Measurements from ENCODE around the gene CTSA.
A peak's percentile ranks its signal among the peaks of the same experiment; 100 is the strongest.
"Not testable (repeated sequence)": the region's sequence is repeated elsewhere in the genome, so short reads cannot be mapped to it uniquely, and the experiment has no call there.

Gene CTSA

DNA sequence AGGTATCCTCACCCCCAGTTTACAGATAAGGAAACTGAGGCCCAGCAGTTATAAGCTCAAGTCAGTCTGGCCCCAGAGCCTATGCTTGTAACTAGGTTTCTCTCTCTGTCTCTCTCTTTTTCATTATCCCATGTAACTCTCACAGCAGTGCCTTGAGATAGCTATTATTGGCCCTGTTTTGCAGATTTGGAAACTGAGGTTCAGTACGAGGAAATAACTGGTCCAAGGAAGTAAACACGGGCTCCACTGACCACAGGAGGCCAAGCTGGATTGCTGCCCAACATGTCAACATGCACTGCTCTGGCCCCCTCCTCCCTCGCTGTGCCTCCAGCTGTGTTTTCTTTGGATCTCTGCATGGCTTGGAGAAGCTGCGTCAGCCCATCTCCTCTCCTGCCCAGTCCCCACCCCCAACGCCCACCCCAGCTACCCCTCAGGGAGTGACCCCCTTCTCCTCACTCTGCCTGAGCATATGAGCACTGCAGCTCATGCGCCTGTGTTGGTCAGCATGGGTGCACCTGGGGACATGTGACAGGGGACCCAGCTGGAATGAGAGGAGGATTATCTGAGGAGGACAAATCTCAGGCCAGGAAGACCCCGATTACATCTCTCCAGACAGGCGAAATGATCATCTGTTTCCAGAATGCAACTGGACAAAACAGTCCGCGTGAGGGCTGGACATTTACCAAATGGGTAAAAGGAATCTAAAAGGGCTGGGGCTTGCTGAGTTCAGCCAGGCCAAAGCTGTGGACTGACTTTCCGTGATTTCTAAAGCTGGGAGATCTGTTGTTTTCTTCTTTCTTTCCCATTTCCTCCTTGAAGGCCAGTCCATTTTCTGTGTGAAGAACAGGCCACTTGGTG is 28.6 kb downstream of the CTSA start:
- no peak for DNase-seq

DNA sequence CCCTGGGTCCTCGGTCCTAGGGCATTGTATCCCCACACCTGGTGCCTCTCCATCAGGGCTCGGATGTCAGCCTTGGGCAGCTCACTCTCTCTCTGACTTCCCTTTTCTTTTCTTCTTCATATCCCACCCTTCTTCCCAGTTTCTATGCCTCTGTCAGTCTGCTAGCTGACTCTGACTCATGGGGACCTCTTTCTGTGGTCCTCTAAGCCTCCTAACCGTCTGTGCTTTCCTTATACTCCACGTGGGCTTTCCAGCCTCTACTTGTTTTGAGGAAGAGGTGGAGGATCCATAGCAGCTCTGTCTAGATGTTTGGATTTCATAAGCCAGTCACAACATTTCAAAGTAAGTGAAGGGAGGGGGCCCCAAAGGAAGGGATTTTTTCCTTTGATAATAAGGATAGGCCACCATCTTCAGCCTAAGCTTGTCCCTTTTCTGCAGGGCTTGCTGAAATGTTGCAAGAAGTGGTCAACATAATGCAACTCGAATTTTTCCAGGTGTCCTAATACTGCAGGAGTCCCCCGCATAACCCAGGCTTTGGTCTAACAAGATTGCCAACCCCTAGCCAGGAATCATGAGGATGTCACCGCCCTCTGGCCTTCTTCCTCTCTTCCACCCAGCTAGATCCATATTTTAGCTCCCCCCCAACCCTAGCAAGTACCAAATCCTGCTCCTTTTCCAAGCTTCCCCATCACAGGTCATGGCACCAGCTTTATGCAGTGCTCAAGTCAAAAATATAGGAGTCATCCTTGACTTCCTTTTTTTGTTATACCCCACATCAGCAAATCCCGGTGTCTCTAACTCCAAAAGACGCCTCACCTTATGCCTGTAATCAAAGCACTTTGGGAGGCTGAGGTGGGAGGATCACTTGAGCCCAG is 29.6 kb downstream of the CTSA start:
- no peak for DNase-seq

GRCh38 chr20:45921337-45922189 is 30.4 kb downstream of the CTSA start:
- no peak for DNase-seq

DNA sequence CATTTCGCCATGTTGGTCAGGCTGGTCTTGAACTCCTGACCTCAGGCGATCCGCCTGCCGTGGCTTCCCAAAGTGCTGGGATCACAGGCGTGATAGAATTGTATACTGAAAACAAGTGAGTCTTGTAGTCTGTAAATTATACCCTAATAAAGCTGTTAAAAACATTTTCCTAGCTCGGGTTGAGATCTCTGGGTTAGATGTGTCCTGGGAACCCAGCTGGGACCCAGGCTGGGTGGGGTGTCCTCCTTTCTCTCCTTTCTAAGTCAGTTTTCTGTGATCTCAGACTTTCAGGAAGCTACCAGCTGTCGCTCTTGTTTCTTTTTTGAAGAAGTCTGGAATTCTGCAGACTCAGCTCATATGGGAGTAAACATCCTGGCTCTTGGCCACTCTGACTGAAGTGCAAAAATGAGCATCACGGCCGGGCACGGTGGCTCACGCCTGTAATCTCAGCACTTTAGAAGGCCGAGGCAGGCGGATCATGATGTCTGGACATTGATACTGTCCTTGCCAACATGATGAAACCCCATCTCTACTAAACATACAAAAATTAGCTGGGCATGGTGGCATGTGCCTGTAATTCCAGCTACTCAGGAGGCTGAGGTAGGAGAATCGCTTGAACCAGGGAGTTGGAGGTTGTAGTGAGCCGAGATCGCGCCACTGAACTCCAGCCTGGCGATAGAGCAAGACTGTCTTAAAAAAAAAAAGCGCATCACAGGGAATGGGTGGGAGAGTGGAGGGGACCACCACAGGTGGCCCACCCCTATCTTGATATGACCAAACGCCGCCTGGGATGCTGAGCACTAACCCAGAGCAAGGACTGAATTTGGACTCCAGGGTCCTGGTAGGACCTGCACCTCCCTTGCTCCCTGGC is 33.5 kb downstream of the CTSA start:
- no peak for DNase-seq

- DNase-seq = no peak
Measured at GRCh38 chr20:45925821-45926506, 34.8 kb downstream of the CTSA start.

DNA sequence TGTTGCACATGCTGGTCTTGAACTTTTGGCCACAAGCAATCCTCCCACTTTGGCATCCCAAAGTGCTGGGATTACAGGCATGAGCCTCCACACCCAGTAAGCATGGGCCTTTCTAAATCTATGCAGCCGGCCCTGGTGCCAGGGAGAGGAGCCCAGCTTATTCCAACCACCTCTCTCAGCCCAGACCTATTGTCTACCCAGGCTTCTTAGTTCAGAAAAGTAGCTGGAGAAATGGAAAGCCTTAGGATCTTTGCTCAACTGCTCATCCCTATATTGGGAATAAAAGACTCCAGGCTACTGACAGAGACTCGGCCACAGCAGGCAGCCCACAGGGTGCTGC is 35.6 kb downstream of the CTSA start:
- DNase-seq = no peak

DNA sequence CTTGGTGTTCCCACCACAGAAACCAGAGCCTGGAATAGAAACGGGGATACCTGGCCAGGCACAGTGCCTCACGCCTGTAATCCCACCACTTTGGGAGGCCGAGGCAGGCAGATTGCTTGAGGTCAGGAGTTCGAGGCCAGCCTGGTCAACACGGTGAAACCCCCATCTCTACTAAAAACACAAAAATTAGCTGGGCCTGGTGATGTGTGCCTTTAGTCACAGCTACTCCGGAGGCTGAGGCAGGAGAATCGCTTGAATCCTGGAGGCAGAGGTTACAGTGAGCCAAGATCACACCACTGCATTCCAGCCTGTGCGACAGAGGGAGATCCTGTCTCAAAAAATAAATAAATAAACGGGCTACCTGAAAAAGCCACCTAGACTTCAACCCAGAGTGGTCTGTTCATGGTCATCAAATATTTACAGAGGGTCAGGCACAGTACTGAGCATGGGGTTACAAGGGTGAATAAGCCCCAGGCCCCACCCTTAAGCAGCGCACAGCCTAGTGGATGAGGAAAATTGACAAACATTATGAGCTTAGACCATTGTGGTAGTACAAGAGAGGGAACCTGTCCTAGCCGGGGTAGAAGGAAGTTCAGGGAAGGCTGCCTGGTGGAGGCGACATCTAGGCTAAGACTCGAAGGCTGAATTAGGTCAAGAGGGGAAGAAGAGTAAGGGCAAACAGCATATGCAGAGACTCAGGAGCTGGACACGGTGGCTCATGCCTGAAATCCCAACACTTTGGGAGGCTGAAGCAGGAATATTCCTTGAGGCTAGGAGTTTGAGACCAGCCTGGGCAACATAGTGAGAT is 36.1 kb downstream of the CTSA start:
- DNase-seq = no peak

DNA sequence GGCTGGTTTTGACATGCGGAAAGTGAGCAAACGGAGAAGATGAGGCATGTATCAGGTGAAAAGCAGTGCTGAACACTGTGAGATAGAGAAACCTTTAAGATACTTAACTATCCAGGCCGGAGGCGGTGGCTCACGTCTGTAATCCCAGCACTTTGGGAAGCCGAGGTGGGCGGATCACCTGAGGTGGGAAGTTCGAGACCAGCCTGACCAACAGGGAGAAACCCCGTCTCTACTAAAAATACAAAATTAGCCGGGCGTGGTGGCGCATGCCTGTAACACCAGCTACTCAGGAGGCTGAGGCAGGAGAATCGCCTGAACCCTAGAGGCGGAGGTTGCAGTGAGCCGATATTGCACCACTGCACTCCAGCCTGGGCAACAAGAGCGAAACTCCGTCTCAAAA is 40.5 kb downstream of the CTSA start:
- DNase-seq = not testable (repeated sequence)

DNA sequence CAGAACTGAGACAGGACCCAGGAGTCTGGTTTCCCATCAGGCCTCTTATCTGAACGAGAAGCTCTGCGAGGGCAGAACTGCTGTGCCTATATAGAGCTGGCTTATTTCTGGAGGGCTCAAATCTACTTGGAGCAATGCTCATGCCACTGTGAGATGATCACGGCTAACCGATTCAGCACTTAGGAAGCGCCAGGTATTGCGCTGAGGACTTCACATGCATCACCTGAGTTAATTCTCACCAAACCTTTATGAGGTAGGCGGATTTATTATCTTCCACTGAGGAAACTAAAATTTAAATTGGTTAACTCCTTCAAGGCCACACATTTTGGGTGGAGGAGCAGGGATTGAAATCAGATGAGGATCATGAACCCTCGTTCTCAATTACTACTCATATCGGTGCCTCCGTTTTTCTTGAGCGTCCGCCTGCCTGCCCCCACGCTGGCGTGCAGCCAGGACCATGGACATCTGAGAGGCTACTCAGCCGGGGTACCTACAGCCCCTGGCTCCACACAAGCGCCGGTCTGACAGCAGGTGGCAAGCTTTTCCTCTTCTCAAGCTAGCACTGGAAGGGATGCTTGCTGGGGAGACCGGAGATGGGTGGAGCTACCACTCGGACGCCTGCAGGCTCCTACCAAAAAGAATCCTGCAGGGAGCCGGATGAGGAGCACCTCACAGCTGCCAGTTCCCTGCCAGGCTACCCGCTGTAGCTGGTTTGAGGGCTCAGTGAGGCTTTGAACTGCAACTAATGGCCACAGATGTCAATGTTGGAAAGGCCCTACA is 42.3 kb downstream of the CTSA start:
- peak; percentile 49 for DNase-seq

- DNase-seq = no peak
Measured at GRCh38 chr20:45934046-45934585, 43.0 kb downstream of the CTSA start.

- peak; percentile 98 for DNase-seq
Measured at GRCh38 chr20:45934586-45935415, 43.7 kb downstream of the CTSA start, which contains the start of gene PCIF1. TSS of gene PCIF1 (plus strand) at chr20:45934683. CDS start at chr20:45939000, 4,317 bp downstream.

DNA sequence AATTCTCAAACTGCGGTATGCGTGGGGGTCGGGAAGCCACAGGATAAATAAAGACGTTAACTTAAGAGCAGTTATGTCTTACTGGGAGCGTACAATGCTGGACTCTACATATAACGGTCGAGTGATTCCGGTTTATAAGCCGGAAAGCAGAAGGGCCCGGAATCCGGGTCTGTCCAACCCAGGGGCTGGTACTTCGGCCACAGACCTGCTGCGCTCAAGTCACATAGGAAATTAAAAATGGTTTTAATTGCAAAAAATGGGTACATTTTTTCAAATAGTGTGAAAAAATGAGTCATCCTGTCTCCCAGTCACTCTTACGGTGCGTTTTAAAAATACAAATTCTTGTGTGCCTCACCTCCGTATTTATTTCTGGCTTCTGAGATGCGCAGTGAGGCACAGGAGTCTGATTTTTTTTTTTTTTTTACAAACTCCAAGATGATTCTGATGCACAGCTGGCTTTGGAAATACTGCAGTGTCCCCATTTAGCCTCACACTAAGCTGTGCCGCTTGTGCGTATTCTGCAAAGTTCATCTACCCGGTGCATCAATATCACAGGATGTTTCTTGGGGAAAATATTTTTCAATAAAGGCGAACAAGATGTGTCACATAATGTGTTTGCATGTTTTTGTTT is 44.4 kb downstream of the CTSA start:
- no peak for DNase-seq

- no peak for DNase-seq
Measured at GRCh38 chr20:45937765-45938164, 46.6 kb downstream of the CTSA start.

DNA sequence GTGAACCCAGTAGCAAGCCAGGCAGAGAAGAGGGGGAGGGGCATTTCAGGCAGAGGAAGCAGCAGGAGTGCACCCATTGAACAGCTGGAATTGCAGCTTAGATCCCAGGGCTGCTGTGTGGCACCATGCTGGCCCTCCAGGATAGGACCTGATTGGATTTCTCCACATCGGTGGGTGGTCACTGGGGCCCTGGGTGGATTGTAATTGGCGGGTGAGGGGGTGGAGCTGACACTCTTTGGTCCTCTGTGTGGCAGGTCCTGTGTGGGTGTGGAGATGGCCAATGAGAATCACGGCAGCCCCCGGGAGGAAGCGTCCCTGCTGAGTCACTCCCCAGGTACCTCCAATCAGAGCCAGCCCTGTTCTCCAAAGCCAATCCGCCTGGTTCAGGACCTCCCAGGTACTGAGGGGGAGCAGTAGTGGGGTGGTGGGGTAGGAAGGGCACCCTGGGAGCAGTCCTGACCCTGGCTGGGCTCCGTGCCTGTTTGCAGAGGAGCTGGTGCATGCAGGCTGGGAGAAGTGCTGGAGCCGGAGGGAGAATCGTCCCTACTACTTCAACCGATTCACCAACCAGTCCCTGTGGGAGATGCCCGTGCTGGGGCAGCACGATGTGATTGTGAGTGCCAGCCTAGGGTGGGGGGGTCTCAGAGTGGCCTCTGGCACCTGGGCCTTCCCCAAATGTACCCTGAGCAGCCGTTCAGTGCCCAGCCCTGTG is 47.7 kb downstream of the CTSA start:
- DNase-seq = no peak

- DNase-seq = no peak
Measured at GRCh38 chr20:45940053-45940452, 48.9 kb downstream of the CTSA start.

DNA sequence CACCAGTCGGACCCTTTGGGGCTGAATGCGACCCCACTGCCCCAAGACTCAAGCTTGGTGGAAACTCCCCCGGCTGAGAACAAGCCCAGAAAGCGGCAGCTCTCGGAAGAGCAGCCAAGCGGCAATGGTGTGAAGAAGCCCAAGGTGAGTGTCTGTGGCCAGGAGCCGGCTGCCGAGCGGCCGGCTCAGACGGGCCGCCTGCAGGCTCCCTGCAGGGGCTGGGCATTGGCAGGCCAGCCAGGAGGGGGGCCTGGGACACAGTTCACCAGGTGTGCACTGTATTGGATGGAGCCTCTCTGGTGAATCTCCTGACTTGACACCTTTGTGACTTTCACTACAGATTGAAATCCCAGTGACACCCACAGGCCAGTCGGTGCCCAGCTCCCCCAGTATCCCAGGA is 49.3 kb downstream of the CTSA start:
- DNase-seq = no peak

DNA sequence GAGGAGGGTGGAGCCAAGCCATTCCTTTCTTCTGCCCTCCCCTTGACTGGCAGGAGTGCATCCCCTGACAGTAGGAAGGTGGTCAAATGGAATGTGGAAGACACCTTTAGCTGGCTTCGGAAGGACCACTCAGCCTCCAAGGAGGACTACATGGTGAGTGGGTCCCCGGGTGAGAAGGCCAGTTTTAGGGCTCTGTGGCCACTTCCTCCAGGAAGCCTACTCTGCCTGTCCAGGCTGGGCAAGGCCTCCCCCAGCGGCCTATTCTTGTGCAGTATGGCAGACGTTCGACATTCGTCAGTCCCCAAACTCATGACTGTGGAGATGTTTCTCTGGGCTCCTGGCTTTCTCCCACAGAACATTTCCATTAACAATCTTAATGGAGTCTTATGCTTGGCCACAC is 52.5 kb downstream of the CTSA start:
- no peak for DNase-seq

All from activated CD4-positive, alpha-beta T cell treated with anti-CD3 and anti-CD28 coated beads, Interleukin-2, amount 50 U/mL, for 1 hour (primary cell).